Smooth muscle cell (in vitro differentiated cells): ENCODE results near the gene RAP1GAP. TPM values are rescaled to one million over a fixed set of nuclear protein-coding genes. Genes with fewer than 3 reads are reported as not detected.

ENCODE experiments used
- DNase-seq: peaks from one replicate; lab custom pipeline; 2025; ENCODE audit not compliant: unreplicated experiment; lab: John Stamatoyannopoulos, UW
- H2AFZ ChIP-seq: fragments of 200-600 bp; sonication (generic); 2 replicates; pipeline ENCODE4 v1.6.0; 2016; ENCODE audit warnings: antibody characterized with exemption, low read depth, mild to moderate bottlenecking
- H3F3A ChIP-seq: fragments of 200-600 bp; sonication (generic); 2 replicates; pipeline ENCODE4 v1.6.0; 2017; ENCODE audit warnings: antibody characterized with exemption, low read depth
- H3K27ac ChIP-seq: fragments of 200-600 bp; sonication (generic); 2 replicates; pipeline ENCODE4 v1.5.1; 2016; ENCODE audit warnings: low read depth, mild to moderate bottlenecking
- H3K27me3 ChIP-seq: fragments of 200-600 bp; sonication (generic); 2 replicates; pipeline ENCODE4 v1.6.1; 2016; ENCODE audit warnings: low read depth, mild to moderate bottlenecking
- H3K36me3 ChIP-seq: fragments of 200-600 bp; sonication (generic); 2 replicates; pipeline ENCODE4 v1.5.1; 2016; ENCODE audit warnings: low read depth
- H3K4me1 ChIP-seq: fragments of 200-600 bp; sonication (generic); 2 replicates; pipeline ENCODE4 v1.5.1; 2016; ENCODE audit warnings: low read depth
- H3K4me2 ChIP-seq: fragments of 200-600 bp; sonication (generic); 2 replicates; pipeline ENCODE4 v1.6.0; 2016; ENCODE audit warnings: mild to moderate bottlenecking
- H3K4me3 ChIP-seq: fragments of 200-600 bp; sonication (generic); 2 replicates; pipeline ENCODE4 v1.5.1; 2016; ENCODE audit warnings: mild to moderate bottlenecking
- H3K79me2 ChIP-seq: fragments of 200-600 bp; sonication (generic); 2 replicates; pipeline ENCODE4 v1.6.0; 2016; ENCODE audit warnings: low read depth, mild to moderate bottlenecking
- H3K9ac ChIP-seq: fragments of 200-600 bp; sonication (generic); 2 replicates; pipeline ENCODE4 v1.6.0; 2016; ENCODE audit warnings: low read depth
- H3K9me3 ChIP-seq: fragments of 200-600 bp; sonication (generic); replicated peaks from 2 replicates; pipeline ENCODE4 v1.5.1; 2016; ENCODE audit warnings: low read depth
- H4K20me1 ChIP-seq: fragments of 200-600 bp; sonication (generic); 2 replicates; pipeline ENCODE4 v1.6.0; 2016; ENCODE audit warnings: low read depth
- WGBS: methylation state at CpG from one replicate; pipeline ENCODE4 v1.1.7; 2016; ENCODE audit warnings: low lambda C conversion rate; 5-methylcytosine and 5-hydroxymethylcytosine counted together
- polyA plus RNA-seq: library from polyadenylated mRNA; unstranded; fragments of >200 nt; fragmentation: Nextera tagmentation; extraction: Ambion mirVana; gene quantifications from 2 replicates; pipeline ENCODE4 v1.2.1, GENCODE V29; 2016
- total RNA-seq: library from RNA; depleted of rRNA; stranded (reverse); fragments of >200 nt; gene quantifications from 2 replicates; pipeline ENCODE4 v1.2.3, GENCODE V29; 2014
- TF ChIP-seq, protein P1 (sequence below): fragments of 200-600 bp; sonication (generic); IDR thresholded peaks from 2 replicates; pipeline ENCODE4 v1.5.1; 2017; ENCODE audit warnings: borderline replicate concordance, mild to moderate bottlenecking, antibody characterized with exemption; ENCODE audit not compliant: insufficient read depth, poor library complexity, severe bottlenecking

The RAP1GAP gene
- total RNA-seq, result 0.99 and 3.0 TPM in 2 replicates
- polyA plus RNA-seq, result 3.9 and 4.1 TPM in 2 replicates

DNA sequence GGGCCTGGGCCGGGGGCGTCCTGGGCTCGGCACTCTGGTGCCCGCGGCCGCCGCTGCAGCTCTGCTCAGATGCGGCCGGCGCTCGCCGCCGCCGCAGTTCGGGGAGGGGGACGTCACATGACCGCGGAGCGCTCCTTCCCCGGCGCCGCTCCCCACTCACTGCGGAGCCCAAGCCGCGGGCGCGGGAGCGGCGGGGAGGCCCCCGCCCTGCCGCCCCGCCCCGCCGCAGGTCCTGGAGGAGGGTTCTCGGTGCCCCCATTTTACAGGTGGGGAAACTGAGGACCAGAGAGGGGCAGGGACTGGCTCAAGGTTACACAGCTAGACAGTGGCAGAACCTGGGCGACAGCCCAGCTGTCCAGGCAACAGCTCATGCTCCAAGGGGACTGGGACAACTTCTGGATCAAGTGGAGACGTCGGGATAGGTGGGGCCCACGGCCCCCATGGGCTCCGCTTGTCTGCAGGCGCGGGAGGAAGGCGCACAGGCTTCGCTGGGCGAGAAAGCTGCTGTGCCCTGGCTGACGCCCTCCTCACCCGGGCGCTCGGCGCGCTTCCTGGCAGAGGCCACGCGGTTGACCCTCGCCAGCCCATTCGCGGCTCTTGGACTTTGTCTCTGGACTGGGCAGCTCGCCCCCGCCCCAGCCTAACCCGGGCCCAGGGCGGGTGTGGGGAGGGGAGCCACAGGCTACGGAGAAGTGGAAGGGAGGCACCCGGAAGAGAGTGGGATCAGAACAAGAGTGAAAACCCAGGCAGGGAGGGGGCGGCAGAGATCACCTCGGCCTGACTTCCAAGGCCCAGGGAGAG is at the start of gene RAP1GAP:
Gene RAP1GAP (minus strand): TSS at position 100 of the 801 bp plus-strand sequence. CDS start 49,325 bp downstream, outside the sequence.
- peaks cover 10% of the 10 kb centered on the region for H3K27me3 ChIP-seq
- H3K27ac ChIP-seq, result no peak within 1 kb of the TSS
- peak within 1 kb of the TSS; percentile 65 for H3K4me3 ChIP-seq
- peaks cover 11% of the 10 kb centered on the region for H3K4me1 ChIP-seq
- no peaks in the 10 kb centered on the region for H3K79me2 ChIP-seq
- H4K20me1 ChIP-seq, result peaks cover 15% of the 10 kb centered on the region
- DNase-seq, result no peak
- no peak within 1 kb of the TSS for H3K9ac ChIP-seq
- 2% methylated on average over 45 of the region's 64 CpGs for WGBS
- no peaks in the 10 kb centered on the region for H3K9me3 ChIP-seq
- TF ChIP-seq, protein P1, sequence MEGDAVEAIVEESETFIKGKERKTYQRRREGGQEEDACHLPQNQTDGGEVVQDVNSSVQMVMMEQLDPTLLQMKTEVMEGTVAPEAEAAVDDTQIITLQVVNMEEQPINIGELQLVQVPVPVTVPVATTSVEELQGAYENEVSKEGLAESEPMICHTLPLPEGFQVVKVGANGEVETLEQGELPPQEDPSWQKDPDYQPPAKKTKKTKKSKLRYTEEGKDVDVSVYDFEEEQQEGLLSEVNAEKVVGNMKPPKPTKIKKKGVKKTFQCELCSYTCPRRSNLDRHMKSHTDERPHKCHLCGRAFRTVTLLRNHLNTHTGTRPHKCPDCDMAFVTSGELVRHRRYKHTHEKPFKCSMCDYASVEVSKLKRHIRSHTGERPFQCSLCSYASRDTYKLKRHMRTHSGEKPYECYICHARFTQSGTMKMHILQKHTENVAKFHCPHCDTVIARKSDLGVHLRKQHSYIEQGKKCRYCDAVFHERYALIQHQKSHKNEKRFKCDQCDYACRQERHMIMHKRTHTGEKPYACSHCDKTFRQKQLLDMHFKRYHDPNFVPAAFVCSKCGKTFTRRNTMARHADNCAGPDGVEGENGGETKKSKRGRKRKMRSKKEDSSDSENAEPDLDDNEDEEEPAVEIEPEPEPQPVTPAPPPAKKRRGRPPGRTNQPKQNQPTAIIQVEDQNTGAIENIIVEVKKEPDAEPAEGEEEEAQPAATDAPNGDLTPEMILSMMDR, result no peak
- peak within 1 kb of the TSS; percentile 97 for H3K4me2 ChIP-seq
- H3K36me3 ChIP-seq, result no peaks in the 10 kb centered on the region
- H3F3A ChIP-seq, result no peaks in the 10 kb centered on the region
- no peak within 1 kb of the TSS for H2AFZ ChIP-seq

DNA sequence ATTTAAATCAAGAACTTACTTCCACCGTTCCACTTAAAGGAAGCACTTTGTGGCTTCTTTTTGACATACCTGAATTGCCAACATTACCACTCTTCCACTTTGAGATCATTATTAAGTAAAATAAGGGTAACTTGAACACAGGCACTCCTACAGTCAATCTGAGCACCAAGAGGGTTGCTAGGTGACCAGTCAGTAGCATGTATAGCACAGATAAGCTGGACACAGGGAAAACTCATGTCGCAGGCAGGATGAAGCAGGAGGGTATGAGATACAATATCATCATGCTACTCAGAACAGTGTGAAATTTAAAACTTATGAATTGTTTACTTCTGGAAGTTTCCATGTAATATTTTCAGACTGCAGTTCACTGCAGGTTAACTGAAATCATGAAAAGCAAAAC is 47.0 kb upstream of the RAP1GAP start:
- no peak overlapping the region for H3K9ac ChIP-seq
- WGBS, result 94% methylated on average over 2 of the region's 2 CpGs
- TF ChIP-seq, protein P1, result no peak
- no peak overlapping the region for H2AFZ ChIP-seq
- H3K4me3 ChIP-seq, result no peak overlapping the region
- no peaks in the 10 kb centered on the region for H3K4me1 ChIP-seq
- H3K27me3 ChIP-seq, result no peaks in the 10 kb centered on the region
- H3K9me3 ChIP-seq, result no peaks in the 10 kb centered on the region
- H3K27ac ChIP-seq, result no peak overlapping the region
- no peaks in the 10 kb centered on the region for H3K79me2 ChIP-seq
- no peak overlapping the region for H3K4me2 ChIP-seq
- peaks cover 14% of the 10 kb centered on the region for H4K20me1 ChIP-seq
- H3K36me3 ChIP-seq, result peaks cover 40% of the 10 kb centered on the region
- DNase-seq, result no peak
- no peaks in the 10 kb centered on the region for H3F3A ChIP-seq

DNA sequence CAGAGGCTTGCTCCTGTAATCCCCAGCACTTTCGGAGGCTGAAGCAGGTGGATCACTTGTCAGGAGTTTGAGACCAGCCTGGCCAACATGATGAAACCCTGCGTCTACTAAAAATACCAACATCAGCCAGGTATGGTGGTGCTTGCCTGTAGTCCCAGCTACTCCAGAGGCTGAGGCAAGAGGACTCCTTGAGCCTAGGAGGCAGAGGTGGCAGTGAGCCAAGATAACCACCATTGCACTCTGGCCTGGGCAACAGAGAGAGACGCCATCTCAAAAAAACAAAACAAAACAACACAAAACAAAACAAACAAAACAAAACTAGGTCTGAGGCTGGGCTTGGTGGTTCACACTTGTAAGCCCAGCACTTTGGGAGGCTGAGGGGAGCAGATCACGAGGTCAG is 38.7 kb upstream of the RAP1GAP start:
- H3K27me3 ChIP-seq, result no peaks in the 10 kb centered on the region
- H3K9ac ChIP-seq, result no peak overlapping the region
- no peak overlapping the region for H2AFZ ChIP-seq
- no peaks in the 10 kb centered on the region for H3K79me2 ChIP-seq
- no peaks in the 10 kb centered on the region for H3K9me3 ChIP-seq
- no peak overlapping the region for H3K4me3 ChIP-seq
- H3K4me2 ChIP-seq, result no peak overlapping the region
- no peak for DNase-seq
- no peak overlapping the region for H3K27ac ChIP-seq
- H3F3A ChIP-seq, result no peaks in the 10 kb centered on the region
- peaks cover 16% of the 10 kb centered on the region for H3K4me1 ChIP-seq
- TF ChIP-seq, protein P1, result no peak
- 96% methylated on average over 4 of the region's 4 CpGs for WGBS
- H4K20me1 ChIP-seq, result peaks cover 52% of the 10 kb centered on the region
- H3K36me3 ChIP-seq, result peaks cover 8% of the 10 kb centered on the region
